Activated T-cell treated with anti-CD3 and anti-CD28 coated beads, Interleukin-2, amount 50 U/mL, for 24 hours (primary cell): ENCODE data around the gene PRRC2C.
"Not testable (repeated sequence)": the region's sequence is repeated elsewhere in the genome, so short reads cannot be mapped to it uniquely, and the experiment has no call there.

Experiments
- DNase-seq: peaks from one replicate; pipeline ENCODE4 v3.0.0-alpha.2; 2020
- H3K27ac Mint-ChIP-seq: 2 replicates; pipeline ENCODE4 v1.8.0; 2020; ENCODE audit warnings: mild to moderate bottlenecking, mixed read lengths
- H3K27me3 Mint-ChIP-seq: 2 replicates; pipeline ENCODE4 v1.8.0; 2020; ENCODE audit warnings: mixed read lengths
- H3K36me3 Mint-ChIP-seq: 2 replicates; pipeline ENCODE4 v1.8.0; 2020; ENCODE audit warnings: low read depth, mixed read lengths
- H3K4me1 Mint-ChIP-seq: 2 replicates; pipeline ENCODE4 v1.8.0; 2020; ENCODE audit warnings: low read depth, mixed read lengths
- H3K4me3 Mint-ChIP-seq: 2 replicates; pipeline ENCODE4 v1.8.0; 2020; ENCODE audit warnings: mild to moderate bottlenecking, moderate library complexity, mixed read lengths
- H3K9me3 Mint-ChIP-seq: 2 replicates; pipeline ENCODE4 v1.8.0; 2020; ENCODE audit warnings: mixed read lengths

PRRC2C gene

GRCh38 chr1:171515741-171516140 lies 30.4 kb downstream of the PRRC2C start:
- no peaks in the 10 kb centered on the region for H3K27me3 Mint-ChIP-seq
- H3K27ac Mint-ChIP-seq = peak overlapping the region; percentile 69

DNA sequence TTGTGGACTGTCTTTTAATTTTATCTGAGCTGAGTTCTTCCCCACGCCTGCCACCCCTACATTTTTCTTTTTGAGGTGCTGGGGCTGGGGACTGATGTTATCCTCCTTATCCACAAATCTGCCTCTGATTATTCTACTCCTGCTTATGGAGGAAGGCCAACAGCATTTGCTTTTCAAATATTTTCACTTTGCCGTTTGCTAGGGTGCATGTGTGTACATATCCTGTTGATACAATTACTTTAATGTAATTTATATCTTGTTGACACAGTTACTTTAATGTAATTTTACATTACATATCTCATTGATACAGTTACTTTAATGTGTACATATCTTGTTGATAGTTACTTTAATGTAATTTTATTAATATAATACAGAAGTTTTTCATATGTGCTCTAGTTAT lies 36.2 kb downstream of the PRRC2C start:
- H3K27me3 Mint-ChIP-seq = no peaks in the 10 kb centered on the region
- peaks cover 93% of the 10 kb centered on the region for H3K36me3 Mint-ChIP-seq
- H3K4me3 Mint-ChIP-seq = no peak overlapping the region
- H3K4me1 Mint-ChIP-seq = peaks cover 10% of the 10 kb centered on the region
- DNase-seq = no peak
- H3K9me3 Mint-ChIP-seq = no peaks in the 10 kb centered on the region
- H3K27ac Mint-ChIP-seq = peak overlapping the region; percentile 22

More at GRCh38 chr1:171515741-171516140, 30.4 kb downstream of the PRRC2C start:
- no peak for DNase-seq
- H3K36me3 Mint-ChIP-seq = peaks cover 86% of the 10 kb centered on the region
- H3K9me3 Mint-ChIP-seq = no peaks in the 10 kb centered on the region
- peaks cover 56% of the 10 kb centered on the region for H3K4me1 Mint-ChIP-seq
- H3K4me3 Mint-ChIP-seq = no peak overlapping the region

DNA sequence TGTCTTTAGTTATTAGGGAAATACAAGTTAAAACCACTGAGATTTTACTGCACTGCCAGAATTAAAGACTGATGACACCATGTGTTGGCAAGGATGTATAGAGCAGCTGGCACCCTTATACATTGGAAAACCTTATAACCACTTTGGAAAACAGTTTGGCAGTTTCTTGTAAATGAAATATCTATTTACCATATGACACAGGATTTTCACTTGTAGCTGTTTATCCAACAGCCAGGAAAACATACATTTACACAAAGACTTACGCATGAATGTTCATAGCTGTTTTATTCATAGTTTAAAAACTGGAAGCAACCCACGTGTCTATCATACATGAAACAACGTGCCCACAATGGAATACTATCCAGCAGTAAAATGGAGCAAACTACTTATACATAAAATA lies 45.3 kb downstream of the PRRC2C start:
- H3K9me3 Mint-ChIP-seq = no peaks in the 10 kb centered on the region
- peaks cover 5% of the 10 kb centered on the region for H3K4me1 Mint-ChIP-seq
- H3K27me3 Mint-ChIP-seq = no peaks in the 10 kb centered on the region
- H3K27ac Mint-ChIP-seq = no peak overlapping the region
- H3K4me3 Mint-ChIP-seq = no peak overlapping the region
- H3K36me3 Mint-ChIP-seq = peaks cover 93% of the 10 kb centered on the region
- no peak for DNase-seq

GRCh38 chr1:171532520-171532919 lies 47.2 kb downstream of the PRRC2C start:
- Mint-ChIP-seq H3K4me3 (no peak overlapping the region), H3K27ac (peak overlapping the region; percentile 48), H3K4me1 (peaks cover 5% of the 10 kb centered on the region), H3K36me3 (peaks cover 96% of the 10 kb centered on the region), H3K9me3 (no peaks in the 10 kb centered on the region), H3K27me3 (no peaks in the 10 kb centered on the region)
- DNase-seq = no peak

DNA sequence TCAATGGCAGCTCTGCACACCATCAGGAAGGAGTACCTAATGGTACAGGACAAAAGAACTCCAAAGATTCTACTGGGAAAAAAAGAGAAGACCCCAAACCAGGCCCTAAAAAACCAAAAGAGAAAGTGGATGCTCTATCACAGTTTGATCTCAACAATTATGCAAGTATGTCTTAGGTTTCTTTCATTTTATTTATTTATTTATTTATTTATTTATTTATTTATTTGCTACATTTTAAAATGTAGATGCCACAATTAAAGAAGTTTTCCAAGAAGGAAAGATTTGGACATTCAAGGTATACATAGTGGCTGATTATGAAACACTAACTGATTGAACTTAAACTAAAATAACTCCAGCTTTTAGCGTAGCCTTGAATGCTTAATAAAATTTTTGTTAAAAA lies 60.2 kb downstream of the PRRC2C start:
- peaks cover 14% of the 10 kb centered on the region for H3K4me1 Mint-ChIP-seq
- no peaks in the 10 kb centered on the region for H3K27me3 Mint-ChIP-seq
- H3K4me3 Mint-ChIP-seq = no peak overlapping the region
- peaks cover 76% of the 10 kb centered on the region for H3K36me3 Mint-ChIP-seq
- DNase-seq = no peak
- no peak overlapping the region for H3K27ac Mint-ChIP-seq
- H3K9me3 Mint-ChIP-seq = peaks cover 3% of the 10 kb centered on the region

DNA sequence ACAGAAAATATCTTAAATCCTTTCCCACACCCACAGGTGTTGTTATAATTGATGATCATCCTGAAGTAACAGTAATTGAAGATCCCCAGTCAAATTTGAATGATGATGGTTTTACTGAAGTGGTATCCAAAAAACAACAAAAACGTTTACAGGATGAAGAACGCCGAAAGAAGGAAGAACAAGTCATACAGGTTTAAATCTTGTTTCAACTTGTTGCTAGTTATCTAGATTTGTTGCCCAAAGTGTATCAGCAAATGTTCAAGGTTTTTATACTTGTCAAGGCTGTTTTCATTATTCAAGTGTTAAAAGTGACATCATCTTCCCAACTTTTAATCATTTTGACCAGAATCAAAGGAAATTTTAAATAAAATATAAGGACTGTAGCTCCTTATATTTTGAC lies 64.7 kb downstream of the PRRC2C start:
- DNase-seq = no peak
- no peaks in the 10 kb centered on the region for H3K27me3 Mint-ChIP-seq
- H3K36me3 Mint-ChIP-seq = peaks cover 35% of the 10 kb centered on the region
- H3K27ac Mint-ChIP-seq = no peak overlapping the region
- peaks cover 3% of the 10 kb centered on the region for H3K9me3 Mint-ChIP-seq
- H3K4me3 Mint-ChIP-seq = no peak overlapping the region
- H3K4me1 Mint-ChIP-seq = peaks cover 36% of the 10 kb centered on the region

DNA sequence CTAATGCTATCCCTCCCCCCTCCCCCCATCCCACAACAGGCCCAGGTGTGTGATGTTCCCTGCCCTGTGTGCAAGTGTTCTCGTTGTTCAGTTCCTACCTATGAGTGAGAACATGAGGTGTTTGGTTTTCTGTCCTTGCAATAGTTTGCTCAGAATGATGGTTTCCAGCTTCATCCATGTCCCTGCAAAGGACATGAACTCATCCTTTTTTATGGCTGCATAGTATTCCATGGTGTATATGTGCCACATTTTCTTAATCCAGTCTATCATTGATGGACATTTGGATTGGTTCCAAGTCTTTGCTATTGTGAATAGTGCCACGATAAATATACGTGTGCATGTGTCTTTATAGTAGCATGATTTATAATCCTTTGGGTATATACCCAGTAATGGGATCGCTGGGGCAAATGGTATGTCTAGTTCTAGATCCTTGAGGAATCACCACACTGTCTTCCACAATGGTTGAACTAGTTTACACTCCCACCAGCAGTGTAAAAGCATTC lies 65.3 kb downstream of the PRRC2C start:
- DNase-seq, H3K27me3 Mint-ChIP-seq, H3K4me3 Mint-ChIP-seq, H3K9me3 Mint-ChIP-seq: not testable (repeated sequence)
- Mint-ChIP-seq H3K4me1 (peaks cover 36% of the 10 kb centered on the region), H3K27ac (peak overlapping the region; percentile 40), H3K36me3 (peaks cover 30% of the 10 kb centered on the region)

DNA sequence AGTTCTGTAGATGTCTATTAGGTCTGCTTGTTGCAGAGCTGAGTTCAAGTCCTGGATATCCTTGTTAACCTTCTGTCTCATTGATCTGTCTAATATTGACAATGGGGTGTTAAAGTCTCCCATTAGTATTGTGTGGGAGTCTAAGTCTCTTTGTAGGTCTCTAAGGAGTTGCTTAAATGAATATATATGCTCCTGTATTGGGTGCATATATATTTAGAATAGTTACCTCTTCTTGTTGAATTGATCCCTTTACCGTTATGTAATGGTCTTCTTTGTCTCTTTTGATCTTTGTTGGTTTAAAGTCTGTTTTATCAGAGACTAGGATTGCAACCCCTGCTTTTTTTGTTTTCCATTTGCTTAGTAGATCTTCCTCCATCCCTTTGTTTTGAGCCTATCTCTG lies 68.6 kb downstream of the PRRC2C start:
- H3K4me3 Mint-ChIP-seq, H3K36me3 Mint-ChIP-seq, DNase-seq, H3K9me3 Mint-ChIP-seq, H3K27me3 Mint-ChIP-seq: not testable (repeated sequence)
- Mint-ChIP-seq H3K4me1 (peaks cover 31% of the 10 kb centered on the region), H3K27ac (peak overlapping the region; percentile 60)

DNA sequence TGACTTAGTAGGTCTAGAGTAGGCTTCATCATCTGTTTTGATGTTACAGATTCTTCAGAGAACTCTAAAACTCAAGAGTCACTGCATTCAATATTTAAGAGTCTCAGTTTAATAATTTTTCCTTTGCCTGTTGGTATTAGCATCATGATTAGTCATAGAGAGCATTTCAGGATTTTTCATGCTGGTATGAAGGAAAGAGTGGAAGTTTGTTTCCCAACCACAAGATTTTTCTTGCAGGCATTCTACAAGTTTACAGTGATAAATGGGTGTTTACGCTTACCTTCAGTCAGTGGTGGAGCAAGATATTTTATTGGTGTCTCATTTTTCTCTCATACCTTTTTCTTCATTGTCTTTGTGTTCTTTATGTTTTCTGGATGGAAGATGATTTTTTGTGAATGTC lies 78.3 kb downstream of the PRRC2C start:
- DNase-seq = no peak
- Mint-ChIP-seq H3K36me3 (peaks cover 44% of the 10 kb centered on the region), H3K27me3 (no peaks in the 10 kb centered on the region), H3K9me3 (no peaks in the 10 kb centered on the region), H3K4me3 (no peak overlapping the region), H3K27ac (no peak overlapping the region), H3K4me1 (peaks cover 4% of the 10 kb centered on the region)

DNA sequence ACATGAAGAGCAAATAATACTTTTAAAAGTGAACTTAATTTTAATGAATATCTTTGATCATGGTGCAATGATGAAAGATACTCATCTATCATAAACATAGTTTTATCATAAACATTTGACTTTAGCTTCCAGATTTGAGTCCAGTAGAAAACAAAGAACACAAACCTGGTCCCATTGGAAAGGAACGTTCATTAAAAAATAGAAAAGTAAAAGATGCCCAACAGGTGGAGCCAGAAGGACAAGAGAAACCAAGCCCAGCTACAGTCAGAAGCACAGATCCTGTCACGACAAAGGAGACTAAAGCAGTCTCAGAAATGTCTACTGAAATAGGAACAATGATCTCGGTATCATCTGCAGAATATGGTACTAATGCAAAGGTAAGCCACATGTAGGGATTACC lies 81.1 kb downstream of the PRRC2C start:
- Mint-ChIP-seq H3K9me3 (no peaks in the 10 kb centered on the region), H3K27me3 (no peaks in the 10 kb centered on the region), H3K27ac (no peak overlapping the region), H3K4me3 (no peak overlapping the region), H3K36me3 (peaks cover 66% of the 10 kb centered on the region), H3K4me1 (peaks cover 7% of the 10 kb centered on the region)
- DNase-seq = no peak

DNA sequence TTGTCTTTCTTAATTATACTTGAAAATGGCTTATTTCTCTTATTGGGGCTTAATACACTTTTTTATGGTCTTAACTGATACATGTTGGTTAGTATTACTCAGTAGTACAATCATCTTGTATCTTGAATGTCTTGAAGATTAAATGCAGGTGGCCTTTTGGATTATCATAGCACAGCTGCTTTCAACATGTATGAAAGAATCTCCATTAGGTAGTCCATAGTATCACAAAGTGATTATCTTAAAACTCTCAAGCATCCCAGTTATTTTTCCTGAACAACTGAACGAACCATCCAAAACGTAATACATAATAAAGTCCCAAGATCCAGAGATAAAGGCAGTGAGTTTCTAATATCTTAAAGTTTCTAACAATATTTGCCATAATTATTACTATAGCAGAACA lies 85.0 kb downstream of the PRRC2C start:
- Mint-ChIP-seq H3K9me3 (no peaks in the 10 kb centered on the region), H3K36me3 (peaks cover 91% of the 10 kb centered on the region), H3K4me3 (no peak overlapping the region), H3K4me1 (peaks cover 7% of the 10 kb centered on the region), H3K27ac (peak overlapping the region; percentile 47), H3K27me3 (no peaks in the 10 kb centered on the region)
- DNase-seq = no peak

GRCh38 chr1:171576144-171576543 lies 90.8 kb downstream of the PRRC2C start:
- no peaks in the 10 kb centered on the region for H3K27me3 Mint-ChIP-seq
- H3K9me3 Mint-ChIP-seq = no peaks in the 10 kb centered on the region
- H3K4me3 Mint-ChIP-seq = no peak overlapping the region
- no peak for DNase-seq
- peaks cover 95% of the 10 kb centered on the region for H3K36me3 Mint-ChIP-seq
- peaks cover 19% of the 10 kb centered on the region for H3K4me1 Mint-ChIP-seq
- peak overlapping the region; percentile 77 for H3K27ac Mint-ChIP-seq

GRCh38 chr1:171581226-171581625 lies 95.9 kb downstream of the PRRC2C start:
- Mint-ChIP-seq H3K27me3 (no peaks in the 10 kb centered on the region), H3K9me3 (no peaks in the 10 kb centered on the region), H3K4me1 (peaks cover 29% of the 10 kb centered on the region), H3K27ac (peak overlapping the region; percentile 76), H3K36me3 (peaks cover 93% of the 10 kb centered on the region), H3K4me3 (no peak overlapping the region)
- no peak for DNase-seq

DNA sequence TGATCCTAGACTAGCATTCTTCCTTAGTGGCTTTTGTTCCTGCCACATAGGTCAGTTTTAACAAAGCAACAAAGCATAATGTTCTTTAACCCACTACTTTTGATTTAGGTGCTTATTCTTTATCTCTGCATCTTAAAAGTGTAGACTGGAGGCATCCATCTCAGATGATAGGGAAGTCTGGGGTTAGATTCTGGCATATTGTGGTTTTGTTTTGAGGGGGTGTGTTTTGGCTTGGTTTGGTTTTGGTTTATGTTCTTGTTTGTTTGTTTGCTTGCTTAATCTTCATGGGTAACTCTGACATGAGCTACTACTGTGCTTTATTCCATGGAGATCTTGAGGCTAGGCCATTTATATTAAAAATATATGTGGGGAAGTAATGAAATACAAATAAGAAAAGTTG lies 96.4 kb downstream of the PRRC2C start:
- Mint-ChIP-seq H3K9me3 (no peaks in the 10 kb centered on the region), H3K36me3 (peaks cover 94% of the 10 kb centered on the region), H3K27me3 (no peaks in the 10 kb centered on the region), H3K4me1 (peaks cover 29% of the 10 kb centered on the region), H3K4me3 (no peak overlapping the region), H3K27ac (peak overlapping the region; percentile 76)
- no peak for DNase-seq

DNA sequence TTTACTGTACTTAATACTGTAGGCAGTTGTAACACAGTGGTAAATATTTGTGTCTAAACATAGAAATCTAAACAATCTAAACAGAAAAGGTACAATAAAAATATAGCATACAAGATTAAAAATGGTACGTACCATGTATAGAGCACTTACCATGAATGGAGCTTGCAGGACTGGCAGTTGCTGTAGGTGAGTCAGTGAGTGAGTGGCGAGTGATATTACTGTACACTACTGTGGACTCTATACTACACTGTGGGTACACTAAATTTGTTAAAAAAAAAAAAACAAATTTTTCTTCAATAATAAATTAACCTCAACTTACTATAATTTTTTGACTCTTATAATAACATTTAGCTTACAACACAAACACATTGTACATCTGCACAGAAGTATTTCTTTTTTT lies 97.3 kb downstream of the PRRC2C start:
- Mint-ChIP-seq H3K4me1 (peaks cover 29% of the 10 kb centered on the region), H3K4me3 (no peak overlapping the region), H3K27me3 (no peaks in the 10 kb centered on the region), H3K9me3 (no peaks in the 10 kb centered on the region), H3K27ac (peak overlapping the region; percentile 79), H3K36me3 (peaks cover 94% of the 10 kb centered on the region)
- no peak for DNase-seq

DNA sequence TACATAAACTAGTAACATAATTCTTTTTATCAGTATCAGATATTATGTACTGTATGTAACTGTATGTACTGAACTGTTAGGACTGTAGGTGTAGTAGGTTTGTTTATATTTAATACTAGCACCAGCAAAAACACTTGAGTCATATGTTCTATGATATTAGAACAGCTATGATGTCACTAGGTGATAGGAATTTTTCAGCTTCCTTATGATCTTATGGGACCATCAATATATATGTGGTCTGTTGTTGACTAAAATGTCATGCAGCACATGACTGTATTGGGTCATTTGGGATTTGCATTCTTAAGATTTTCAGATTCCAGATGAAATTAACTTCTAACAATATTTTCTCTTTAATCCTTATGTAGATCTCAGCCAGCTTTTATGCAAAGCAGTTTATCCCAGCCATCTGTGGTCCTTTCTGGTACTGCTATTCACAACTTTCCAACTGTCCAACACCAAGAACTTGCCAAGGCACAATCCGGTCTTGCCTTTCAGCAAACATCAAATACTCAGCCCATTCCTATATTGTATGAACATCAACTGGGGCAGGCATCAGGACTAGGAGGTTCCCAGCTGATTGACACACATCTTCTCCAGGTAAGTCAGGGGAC lies 98.4 kb downstream of the PRRC2C start:
- no peak overlapping the region for H3K4me3 Mint-ChIP-seq
- H3K4me1 Mint-ChIP-seq = peaks cover 32% of the 10 kb centered on the region
- H3K27me3 Mint-ChIP-seq = no peaks in the 10 kb centered on the region
- peak overlapping the region; percentile 6 for H3K27ac Mint-ChIP-seq
- DNase-seq = no peak
- H3K9me3 Mint-ChIP-seq = no peaks in the 10 kb centered on the region
- H3K36me3 Mint-ChIP-seq = peaks cover 90% of the 10 kb centered on the region
